GM12865 (cell line): ENCODE data around the gene DIP2B.

Experiments
- DNase-seq: peaks from one replicate; pipeline ENCODE4 v3.0.0; 2010; ENCODE audit warnings: low read depth
- H3K4me3 ChIP-seq: 2 replicates; pipeline ENCODE4 v1.5.1; 2011; ENCODE audit warnings: mild to moderate bottlenecking, low read depth, low read length, control low read depth
- TF ChIP-seq, protein P1 (sequence below): IDR thresholded peaks from 2 replicates; pipeline ENCODE4 v1.5.1; 2011; ENCODE audit warnings: low read length, control low read depth, low read depth, inconsistent platforms; ENCODE audit not compliant: insufficient read depth; ENCODE audit errors: missing control alignments

Gene DIP2B

GRCh38 chr12:50636505-50636904, 131.7 kb downstream of the DIP2B start:
- TF ChIP-seq, protein P1, sequence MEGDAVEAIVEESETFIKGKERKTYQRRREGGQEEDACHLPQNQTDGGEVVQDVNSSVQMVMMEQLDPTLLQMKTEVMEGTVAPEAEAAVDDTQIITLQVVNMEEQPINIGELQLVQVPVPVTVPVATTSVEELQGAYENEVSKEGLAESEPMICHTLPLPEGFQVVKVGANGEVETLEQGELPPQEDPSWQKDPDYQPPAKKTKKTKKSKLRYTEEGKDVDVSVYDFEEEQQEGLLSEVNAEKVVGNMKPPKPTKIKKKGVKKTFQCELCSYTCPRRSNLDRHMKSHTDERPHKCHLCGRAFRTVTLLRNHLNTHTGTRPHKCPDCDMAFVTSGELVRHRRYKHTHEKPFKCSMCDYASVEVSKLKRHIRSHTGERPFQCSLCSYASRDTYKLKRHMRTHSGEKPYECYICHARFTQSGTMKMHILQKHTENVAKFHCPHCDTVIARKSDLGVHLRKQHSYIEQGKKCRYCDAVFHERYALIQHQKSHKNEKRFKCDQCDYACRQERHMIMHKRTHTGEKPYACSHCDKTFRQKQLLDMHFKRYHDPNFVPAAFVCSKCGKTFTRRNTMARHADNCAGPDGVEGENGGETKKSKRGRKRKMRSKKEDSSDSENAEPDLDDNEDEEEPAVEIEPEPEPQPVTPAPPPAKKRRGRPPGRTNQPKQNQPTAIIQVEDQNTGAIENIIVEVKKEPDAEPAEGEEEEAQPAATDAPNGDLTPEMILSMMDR = no peak
- no peak for DNase-seq
- no peak overlapping the region for H3K4me3 ChIP-seq

- no peak overlapping the region for H3K4me3 ChIP-seq
- TF ChIP-seq, protein P1 = peak; percentile 51
- DNase-seq = peak; percentile 61
These were observed 133.2 kb downstream of the DIP2B start for GRCh38 chr12:50637870-50638481.

GRCh38 chr12:50638482-50638880, 133.7 kb downstream of the DIP2B start:
- H3K4me3 ChIP-seq = no peak overlapping the region
- no peak for DNase-seq
- TF ChIP-seq, protein P1 = no peak

GRCh38 chr12:50639721-50640120, 134.9 kb downstream of the DIP2B start:
- H3K4me3 ChIP-seq = no peak overlapping the region
- DNase-seq = no peak
- TF ChIP-seq, protein P1 = no peak

DNA sequence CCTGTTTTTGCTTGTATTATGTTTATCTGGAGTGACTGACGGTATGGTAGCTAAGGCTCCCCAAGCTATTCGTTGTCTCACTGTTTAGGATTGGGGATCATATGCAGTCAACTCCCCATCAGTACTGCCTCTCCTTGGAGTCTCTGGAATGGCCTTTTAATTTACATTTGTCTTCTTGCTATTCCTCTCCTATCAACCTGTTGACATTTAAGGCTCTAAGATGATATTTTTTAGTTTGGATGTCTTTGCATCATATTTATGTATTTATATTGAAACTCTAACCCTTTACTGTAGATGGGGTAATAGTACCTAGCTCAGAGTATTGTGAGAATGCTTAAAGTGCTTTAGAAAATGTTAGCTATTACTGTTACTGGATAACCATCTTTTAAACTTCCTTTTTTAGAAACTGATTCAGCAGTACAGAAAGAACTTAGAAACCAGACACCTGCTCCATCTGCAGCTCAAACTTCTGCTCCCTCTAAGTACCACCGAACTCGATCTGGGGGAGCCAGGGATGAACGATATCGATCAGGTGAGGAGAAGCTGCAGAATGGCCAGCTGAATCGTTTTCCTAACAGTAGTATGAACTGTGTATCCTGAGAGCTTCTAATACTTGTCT, 135.6 kb downstream of the DIP2B start:
- TF ChIP-seq, protein P1 = no peak
- DNase-seq = no peak
- no peak overlapping the region for H3K4me3 ChIP-seq

DNA sequence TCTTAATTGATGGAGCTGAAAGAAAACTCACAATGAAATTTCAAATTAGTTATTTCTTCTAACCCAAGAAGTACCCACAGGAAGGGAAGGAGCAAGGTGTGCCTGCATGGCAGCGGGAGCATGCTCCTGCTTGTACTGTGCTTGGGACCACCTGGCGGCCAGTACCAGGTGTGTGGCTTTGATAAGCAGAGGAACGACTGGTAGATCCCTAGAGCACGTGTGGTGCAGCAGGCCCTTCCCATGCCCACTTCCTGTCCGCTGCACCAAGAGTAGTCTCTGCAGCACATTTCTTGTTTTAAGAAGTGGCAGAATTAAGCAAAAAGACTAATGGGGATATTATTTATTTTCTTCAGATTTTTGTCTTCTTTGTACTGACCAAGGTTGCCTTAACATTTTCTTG, 136.8 kb downstream of the DIP2B start:
- TF ChIP-seq, protein P1 = no peak
- no peak for DNase-seq
- no peak overlapping the region for H3K4me3 ChIP-seq

GRCh38 chr12:50642035-50642451, 137.3 kb downstream of the DIP2B start:
- TF ChIP-seq, protein P1 = no peak
- DNase-seq = no peak
- H3K4me3 ChIP-seq = no peak overlapping the region
